Measurements from ENCODE around the gene KLHL26.

KLHL26 gene

GRCh38 chr19:18626906-18627305 is 9.9 kb upstream of the KLHL26 start:
- H3K27me3 ChIP-seq (replicated peaks; ENCODE audit: control insufficient read depth, insufficient read depth, low read length), result no peaks in the 10 kb centered on the region
- no peaks in the 10 kb centered on the region for H3K9me3 ChIP-seq (ENCODE audit: control insufficient read depth, low read length)
- H3K9ac ChIP-seq (ENCODE audit: low read length), result no peak overlapping the region
- peaks cover 16% of the 10 kb centered on the region for H3K4me1 ChIP-seq (ENCODE audit: control insufficient read depth, insufficient read depth, low read length)
- H3K36me3 ChIP-seq (ENCODE audit: control insufficient read depth, insufficient read depth, low read length, severe bottlenecking), result no peaks in the 10 kb centered on the region
- no peak for DNase-seq (ENCODE audit: low read depth)
- no peak overlapping the region for H3K4me3 ChIP-seq (ENCODE audit: low read length)

GRCh38 chr19:18629166-18630088 is 7.4 kb upstream of the KLHL26 start:
- Histone ChIP-seq H3K36me3 (ENCODE audit: control insufficient read depth, insufficient read depth, low read length, severe bottlenecking) (no peaks in the 10 kb centered on the region), H3K4me3 (ENCODE audit: low read length) (no peak overlapping the region), H3K9ac (ENCODE audit: low read length) (peak overlapping the region; percentile 32), H3K27me3 (replicated peaks; ENCODE audit: control insufficient read depth, insufficient read depth, low read length) (no peaks in the 10 kb centered on the region), H3K9me3 (ENCODE audit: control insufficient read depth, low read length) (no peaks in the 10 kb centered on the region), H3K4me1 (ENCODE audit: control insufficient read depth, insufficient read depth, low read length) (peaks cover 16% of the 10 kb centered on the region)
- peak; percentile 36 for DNase-seq (ENCODE audit: low read depth)

- H3K9ac ChIP-seq (ENCODE audit: low read length), result no peak overlapping the region
- no peak overlapping the region for H3K4me3 ChIP-seq (ENCODE audit: low read length)
- no peaks in the 10 kb centered on the region for H3K9me3 ChIP-seq (ENCODE audit: control insufficient read depth, low read length)
- H3K27me3 ChIP-seq (replicated peaks; ENCODE audit: control insufficient read depth, insufficient read depth, low read length), result no peaks in the 10 kb centered on the region
- H3K4me1 ChIP-seq (ENCODE audit: control insufficient read depth, insufficient read depth, low read length), result peaks cover 38% of the 10 kb centered on the region
- no peaks in the 10 kb centered on the region for H3K36me3 ChIP-seq (ENCODE audit: control insufficient read depth, insufficient read depth, low read length, severe bottlenecking)
- DNase-seq (ENCODE audit: low read depth), result no peak
Measured at GRCh38 chr19:18633321-18633720, 3.5 kb upstream of the KLHL26 start.

- no peak for DNase-seq (ENCODE audit: low read depth)
- Histone ChIP-seq H3K4me1 (ENCODE audit: control insufficient read depth, insufficient read depth, low read length) (peaks cover 31% of the 10 kb centered on the region), H3K36me3 (ENCODE audit: control insufficient read depth, insufficient read depth, low read length, severe bottlenecking) (no peaks in the 10 kb centered on the region), H3K27me3 (replicated peaks; ENCODE audit: control insufficient read depth, insufficient read depth, low read length) (no peaks in the 10 kb centered on the region), H3K4me3 (ENCODE audit: low read length) (no peak overlapping the region), H3K9ac (ENCODE audit: low read length) (peak overlapping the region; percentile 11), H3K9me3 (ENCODE audit: control insufficient read depth, low read length) (no peaks in the 10 kb centered on the region)
Measured at GRCh38 chr19:18634612-18635297, 2.1 kb upstream of the KLHL26 start.

GRCh38 chr19:18635831-18636182 is 1.0 kb upstream of the KLHL26 start:
- H3K36me3 ChIP-seq (ENCODE audit: control insufficient read depth, insufficient read depth, low read length, severe bottlenecking), result no peaks in the 10 kb centered on the region
- H3K4me3 ChIP-seq (ENCODE audit: low read length), result no peak overlapping the region
- peak overlapping the region; percentile 40 for H3K9ac ChIP-seq (ENCODE audit: low read length)
- peaks cover 25% of the 10 kb centered on the region for H3K4me1 ChIP-seq (ENCODE audit: control insufficient read depth, insufficient read depth, low read length)
- no peaks in the 10 kb centered on the region for H3K9me3 ChIP-seq (ENCODE audit: control insufficient read depth, low read length)
- H3K27me3 ChIP-seq (replicated peaks; ENCODE audit: control insufficient read depth, insufficient read depth, low read length), result no peaks in the 10 kb centered on the region
- no peak for DNase-seq (ENCODE audit: low read depth)

GRCh38 chr19:18636183-18636968 is 452 bp upstream of the KLHL26 start:
- Histone ChIP-seq H3K4me3 (ENCODE audit: low read length) (peak overlapping the region; percentile 74), H3K9ac (ENCODE audit: low read length) (peak overlapping the region; percentile 60), H3K4me1 (ENCODE audit: control insufficient read depth, insufficient read depth, low read length) (peaks cover 25% of the 10 kb centered on the region), H3K9me3 (ENCODE audit: control insufficient read depth, low read length) (no peaks in the 10 kb centered on the region), H3K27me3 (replicated peaks; ENCODE audit: control insufficient read depth, insufficient read depth, low read length) (no peaks in the 10 kb centered on the region), H3K36me3 (ENCODE audit: control insufficient read depth, insufficient read depth, low read length, severe bottlenecking) (no peaks in the 10 kb centered on the region)
- DNase-seq (ENCODE audit: low read depth), result peak; percentile 99

- no peaks in the 10 kb centered on the region for H3K9me3 ChIP-seq (ENCODE audit: control insufficient read depth, low read length)
- no peak for DNase-seq (ENCODE audit: low read depth)
- H3K27me3 ChIP-seq (replicated peaks; ENCODE audit: control insufficient read depth, insufficient read depth, low read length), result no peaks in the 10 kb centered on the region
- no peaks in the 10 kb centered on the region for H3K36me3 ChIP-seq (ENCODE audit: control insufficient read depth, insufficient read depth, low read length, severe bottlenecking)
- peaks cover 25% of the 10 kb centered on the region for H3K4me1 ChIP-seq (ENCODE audit: control insufficient read depth, insufficient read depth, low read length)
- H3K4me3 ChIP-seq (ENCODE audit: low read length), result peak overlapping the region; percentile 92
- peak overlapping the region; percentile 93 for H3K9ac ChIP-seq (ENCODE audit: low read length)
Measured at GRCh38 chr19:18637673-18638630, 1.1 kb downstream of the KLHL26 start.

GRCh38 chr19:18639706-18640243 is 2.9 kb downstream of the KLHL26 start:
- Histone ChIP-seq H3K27me3 (replicated peaks; ENCODE audit: control insufficient read depth, insufficient read depth, low read length) (no peaks in the 10 kb centered on the region), H3K4me1 (ENCODE audit: control insufficient read depth, insufficient read depth, low read length) (peaks cover 22% of the 10 kb centered on the region), H3K9ac (ENCODE audit: low read length) (no peak overlapping the region), H3K4me3 (ENCODE audit: low read length) (no peak overlapping the region), H3K36me3 (ENCODE audit: control insufficient read depth, insufficient read depth, low read length, severe bottlenecking) (no peaks in the 10 kb centered on the region), H3K9me3 (ENCODE audit: control insufficient read depth, low read length) (no peaks in the 10 kb centered on the region)
- DNase-seq (ENCODE audit: low read depth), result peak; percentile 44

- peak overlapping the region; percentile 50 for H3K9ac ChIP-seq (ENCODE audit: low read length)
- no peaks in the 10 kb centered on the region for H3K9me3 ChIP-seq (ENCODE audit: control insufficient read depth, low read length)
- no peak for DNase-seq (ENCODE audit: low read depth)
- H3K4me1 ChIP-seq (ENCODE audit: control insufficient read depth, insufficient read depth, low read length), result peaks cover 21% of the 10 kb centered on the region
- H3K36me3 ChIP-seq (ENCODE audit: control insufficient read depth, insufficient read depth, low read length, severe bottlenecking), result no peaks in the 10 kb centered on the region
- H3K4me3 ChIP-seq (ENCODE audit: low read length), result no peak overlapping the region
- H3K27me3 ChIP-seq (replicated peaks; ENCODE audit: control insufficient read depth, insufficient read depth, low read length), result no peaks in the 10 kb centered on the region
Measured at GRCh38 chr19:18644196-18645034, 7.6 kb downstream of the KLHL26 start.

Data from adipocyte (in vitro differentiated cells).